GM18508 (cell line): ENCODE results near the gene UQCRC1.

ENCODE experiments used
- ATAC-seq: cut with Tn5 transposase; IDR thresholded peaks from one replicate; pipeline ENCODE4 v1.9.1; 2021; ENCODE audit warnings: moderate number of reproducible peaks; ENCODE audit not compliant: insufficient read depth, unreplicated experiment

Gene UQCRC1

GRCh38 chr3:48634661-48635221 lies 25.3 kb upstream of the UQCRC1 start:
- no peak for ATAC-seq

GRCh38 chr3:48633743-48634142 lies 24.3 kb upstream of the UQCRC1 start:
- ATAC-seq, result no peak

- no peak for ATAC-seq
These were observed 23.8 kb upstream of the UQCRC1 start for GRCh38 chr3:48633256-48633655.

- no peak for ATAC-seq
These were observed 22.3 kb upstream of the UQCRC1 start for GRCh38 chr3:48631516-48632448.

GRCh38 chr3:48630833-48631232 lies 21.4 kb upstream of the UQCRC1 start:
- ATAC-seq, result no peak

- ATAC-seq, result no peak
These were observed 21.0 kb upstream of the UQCRC1 start for GRCh38 chr3:48630407-48630806.

GRCh38 chr3:48629894-48630293 lies 20.4 kb upstream of the UQCRC1 start:
- ATAC-seq, result no peak

- no peak for ATAC-seq
These were observed 19.0 kb upstream of the UQCRC1 start for GRCh38 chr3:48628277-48629017.

GRCh38 chr3:48625600-48625999 lies 16.2 kb upstream of the UQCRC1 start:
- ATAC-seq, result no peak

GRCh38 chr3:48624767-48625166 lies 15.3 kb upstream of the UQCRC1 start:
- no peak for ATAC-seq

- ATAC-seq, result no peak
These were observed 14.6 kb upstream of the UQCRC1 start for GRCh38 chr3:48623851-48624547.

GRCh38 chr3:48621461-48621869 lies 12.0 kb upstream of the UQCRC1 start, which contains the start of gene TMEM89:
Gene TMEM89, minus strand, starts transcription at chr3:48621769. Its CDS starts 13 bp downstream, at chr3:48621756.
- no peak for ATAC-seq

GRCh38 chr3:48619541-48620524 lies 10.4 kb upstream of the UQCRC1 start:
- no peak for ATAC-seq

- ATAC-seq, result no peak
These were observed 8.1 kb upstream of the UQCRC1 start for GRCh38 chr3:48617559-48617958.

- ATAC-seq, result no peak
These were observed 4.6 kb upstream of the UQCRC1 start for GRCh38 chr3:48614044-48614443.

GRCh38 chr3:48612309-48612708 lies 2.9 kb upstream of the UQCRC1 start:
- no peak for ATAC-seq

- ATAC-seq, result no peak
These were observed 1.9 kb downstream of the UQCRC1 start for GRCh38 chr3:48607519-48607918.

GRCh38 chr3:48601622-48601994 lies 7.8 kb downstream of the UQCRC1 start:
- no peak for ATAC-seq
